ENCODE data around the gene TICRR.
"Not testable (repeated sequence)": the region's sequence is repeated elsewhere in the genome, so short reads cannot be mapped to it uniquely, and the experiment has no call there.

TICRR gene, protein sequence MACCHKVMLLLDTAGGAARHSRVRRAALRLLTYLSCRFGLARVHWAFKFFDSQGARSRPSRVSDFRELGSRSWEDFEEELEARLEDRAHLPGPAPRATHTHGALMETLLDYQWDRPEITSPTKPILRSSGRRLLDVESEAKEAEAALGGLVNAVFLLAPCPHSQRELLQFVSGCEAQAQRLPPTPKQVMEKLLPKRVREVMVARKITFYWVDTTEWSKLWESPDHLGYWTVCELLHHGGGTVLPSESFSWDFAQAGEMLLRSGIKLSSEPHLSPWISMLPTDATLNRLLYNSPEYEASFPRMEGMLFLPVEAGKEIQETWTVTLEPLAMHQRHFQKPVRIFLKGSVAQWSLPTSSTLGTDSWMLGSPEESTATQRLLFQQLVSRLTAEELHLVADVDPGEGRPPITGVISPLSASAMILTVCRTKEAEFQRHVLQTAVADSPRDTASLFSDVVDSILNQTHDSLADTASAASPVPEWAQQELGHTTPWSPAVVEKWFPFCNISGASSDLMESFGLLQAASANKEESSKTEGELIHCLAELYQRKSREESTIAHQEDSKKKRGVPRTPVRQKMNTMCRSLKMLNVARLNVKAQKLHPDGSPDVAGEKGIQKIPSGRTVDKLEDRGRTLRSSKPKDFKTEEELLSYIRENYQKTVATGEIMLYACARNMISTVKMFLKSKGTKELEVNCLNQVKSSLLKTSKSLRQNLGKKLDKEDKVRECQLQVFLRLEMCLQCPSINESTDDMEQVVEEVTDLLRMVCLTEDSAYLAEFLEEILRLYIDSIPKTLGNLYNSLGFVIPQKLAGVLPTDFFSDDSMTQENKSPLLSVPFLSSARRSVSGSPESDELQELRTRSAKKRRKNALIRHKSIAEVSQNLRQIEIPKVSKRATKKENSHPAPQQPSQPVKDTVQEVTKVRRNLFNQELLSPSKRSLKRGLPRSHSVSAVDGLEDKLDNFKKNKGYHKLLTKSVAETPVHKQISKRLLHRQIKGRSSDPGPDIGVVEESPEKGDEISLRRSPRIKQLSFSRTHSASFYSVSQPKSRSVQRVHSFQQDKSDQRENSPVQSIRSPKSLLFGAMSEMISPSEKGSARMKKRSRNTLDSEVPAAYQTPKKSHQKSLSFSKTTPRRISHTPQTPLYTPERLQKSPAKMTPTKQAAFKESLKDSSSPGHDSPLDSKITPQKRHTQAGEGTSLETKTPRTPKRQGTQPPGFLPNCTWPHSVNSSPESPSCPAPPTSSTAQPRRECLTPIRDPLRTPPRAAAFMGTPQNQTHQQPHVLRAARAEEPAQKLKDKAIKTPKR (N-terminal part only)

DNA sequence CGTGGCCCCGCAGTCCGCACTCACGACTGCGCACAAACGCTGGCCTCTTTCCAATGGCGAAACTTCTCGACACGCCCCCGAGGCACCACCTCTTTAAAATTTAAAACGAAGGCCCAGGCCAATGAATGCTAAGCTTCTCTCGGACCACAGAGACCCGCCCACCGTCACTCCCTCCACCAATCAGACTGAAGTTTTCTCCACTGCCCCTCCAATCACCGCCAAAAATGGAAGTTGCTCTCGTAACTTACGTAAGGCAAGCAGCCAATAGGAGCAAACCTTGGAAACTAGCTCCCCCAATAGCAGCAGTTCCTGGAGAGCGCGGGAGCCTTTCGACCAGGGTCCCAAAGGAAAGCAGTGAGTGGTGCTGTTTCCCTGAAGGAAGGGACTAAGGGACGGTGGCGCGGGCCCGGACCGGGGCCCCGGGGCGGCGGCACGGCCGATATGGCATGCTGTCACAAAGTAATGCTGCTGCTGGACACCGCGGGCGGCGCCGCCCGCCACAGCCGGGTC, at the start of gene TICRR:
Gene TICRR, plus strand, starts transcription at position 324 of the 510 bp plus-strand sequence. Its CDS starts 118 bp downstream, at position 442.
- DNase-seq (ENCODE audit: low read depth) = peak; percentile 84

DNA sequence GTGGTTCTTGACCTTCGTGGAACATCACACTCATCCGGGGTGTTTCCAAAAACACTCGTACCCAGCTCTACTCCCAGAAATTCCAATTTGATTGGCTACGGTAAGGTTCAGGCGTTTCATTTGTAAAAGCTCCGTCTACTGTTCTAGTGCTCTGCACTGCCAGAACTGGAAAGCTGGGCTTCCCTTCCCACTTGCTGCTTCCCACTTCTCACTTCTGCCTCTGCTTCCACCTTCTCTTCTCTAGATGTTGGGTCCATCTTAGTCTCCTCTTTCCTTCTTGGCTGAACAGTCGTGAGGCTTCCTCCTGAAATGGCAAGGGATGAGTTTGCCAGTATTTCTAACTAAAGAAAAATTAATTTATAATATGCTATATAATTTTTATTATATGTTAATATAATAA, 49.1 kb upstream of the TICRR start:
- no peak for DNase-seq (ENCODE audit: low read depth)

- no peak for DNase-seq (ENCODE audit: low read depth)
Measured at GRCh38 chr15:89526601-89527441, 48.4 kb upstream of the TICRR start.

DNA sequence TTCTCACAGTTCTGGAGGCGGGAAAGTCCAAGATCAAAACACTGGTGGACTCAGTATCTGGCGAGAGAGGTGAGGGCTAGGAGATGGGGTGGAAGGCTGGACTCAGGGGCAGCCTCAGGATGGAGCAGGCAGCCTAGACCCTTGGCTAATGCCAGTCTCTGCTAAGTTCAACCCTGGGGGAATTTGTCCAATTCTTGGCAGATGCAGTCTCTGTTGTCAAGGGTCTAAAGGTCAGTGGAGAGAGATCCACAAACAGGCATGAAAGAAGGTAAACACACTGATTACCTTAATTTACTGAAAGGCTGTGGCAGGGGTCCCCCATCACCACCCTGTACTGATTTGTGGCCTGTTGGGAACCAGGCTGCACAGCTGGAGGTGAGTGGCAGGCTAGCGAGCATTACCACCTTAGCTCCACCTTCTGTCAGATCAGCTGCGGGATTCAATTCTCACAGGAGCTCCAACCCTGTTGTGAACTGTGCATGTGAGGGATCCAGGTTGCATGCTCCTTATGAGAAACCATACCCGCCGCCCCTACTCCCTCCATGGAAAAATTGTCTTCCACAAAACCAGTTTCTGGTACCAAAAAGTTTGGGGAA, 46.4 kb upstream of the TICRR start:
- DNase-seq (ENCODE audit: low read depth) = no peak

GRCh38 chr15:89530976-89531375, 44.3 kb upstream of the TICRR start:
- no peak for DNase-seq (ENCODE audit: low read depth)

DNA sequence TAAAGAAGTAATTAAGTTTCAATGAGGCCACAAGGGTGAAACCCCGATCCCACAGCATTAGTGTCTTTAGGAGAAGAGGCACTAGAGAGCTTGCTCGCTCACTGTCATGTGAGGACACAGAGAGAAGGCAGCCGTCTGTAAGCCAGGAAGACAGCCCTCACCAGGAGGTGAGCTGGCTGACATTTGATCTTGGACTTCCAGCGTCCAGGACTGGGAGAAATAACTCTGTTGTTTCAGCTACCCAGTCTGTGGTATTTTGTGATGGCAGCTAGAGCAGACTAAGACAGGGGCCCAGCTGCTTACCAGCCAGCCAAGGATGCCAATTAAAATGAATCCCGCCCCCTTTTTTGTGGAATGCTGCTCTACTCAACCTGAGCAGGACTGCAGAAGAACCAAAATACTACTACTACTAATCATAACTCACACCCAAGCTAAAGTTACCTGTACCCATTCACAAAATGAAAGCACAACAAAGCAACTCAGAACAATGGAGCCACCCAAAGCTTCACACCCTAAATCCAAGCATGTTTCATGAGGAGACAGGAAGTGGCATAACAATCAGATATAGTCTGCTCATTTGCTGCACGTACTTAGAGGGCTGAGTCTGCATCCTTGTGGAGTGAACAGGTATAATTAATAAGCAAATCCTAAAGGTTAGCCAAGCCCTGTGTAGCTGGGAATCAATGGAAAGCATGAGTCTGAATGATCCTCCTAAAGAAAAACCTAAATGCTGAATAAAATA, 43.3 kb upstream of the TICRR start:
- no peak for DNase-seq (ENCODE audit: low read depth)

DNA sequence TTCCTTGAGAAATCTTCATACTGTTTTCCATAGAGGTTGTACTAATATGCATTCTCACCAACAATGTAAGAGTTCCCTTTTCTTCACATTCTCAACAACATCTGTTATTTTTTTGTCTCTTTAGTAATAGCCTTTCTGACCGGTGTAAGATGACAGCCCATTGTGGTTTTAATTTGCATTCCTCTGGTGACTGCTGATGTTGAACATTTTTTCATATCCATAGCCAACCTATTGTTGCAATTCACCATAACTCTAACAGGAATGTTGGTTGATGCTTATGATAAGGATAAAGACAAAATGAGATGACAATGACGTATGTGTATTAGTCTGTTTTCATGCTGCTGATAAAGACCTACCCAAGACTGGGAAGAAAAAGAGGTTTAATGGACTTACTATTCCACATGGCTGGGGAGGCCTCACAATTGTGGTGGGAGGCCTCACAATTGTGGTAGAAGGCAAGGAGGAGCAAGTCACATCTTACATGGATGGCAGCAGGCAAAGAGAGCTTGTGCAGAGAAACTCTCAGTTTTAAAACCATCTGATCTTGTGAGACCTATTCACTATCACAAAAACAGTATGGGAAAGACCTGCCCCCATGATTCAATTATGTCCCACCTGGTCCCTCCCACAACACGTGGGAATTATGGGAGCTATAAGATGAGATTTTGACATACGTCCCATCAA, 41.3 kb upstream of the TICRR start:
- DNase-seq (ENCODE audit: low read depth) = no peak

DNA sequence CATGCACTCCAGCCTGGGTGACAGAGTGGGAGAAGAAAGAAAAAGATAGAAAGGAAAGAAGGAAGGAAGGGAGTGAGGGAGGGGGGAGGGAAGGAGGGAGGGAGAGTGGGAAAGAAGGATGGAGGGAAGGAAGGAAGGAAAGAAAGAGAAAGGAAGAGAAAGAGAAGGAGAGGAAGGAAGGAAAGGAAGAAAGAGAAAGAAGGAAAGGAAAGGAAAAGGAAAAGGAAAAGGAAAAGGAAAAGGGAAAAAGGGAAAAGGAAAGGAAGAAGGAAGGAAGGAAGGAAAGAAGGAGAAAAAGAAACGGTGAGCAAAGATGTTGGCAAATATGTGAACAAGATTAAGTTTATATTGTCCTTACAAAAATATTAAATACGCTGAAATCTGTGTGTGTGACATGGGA, 36.2 kb upstream of the TICRR start:
- no peak for DNase-seq (ENCODE audit: low read depth)

GRCh38 chr15:89542369-89542768, 32.9 kb upstream of the TICRR start:
- DNase-seq (ENCODE audit: low read depth) = no peak

GRCh38 chr15:89543389-89543788, 31.9 kb upstream of the TICRR start:
- DNase-seq (ENCODE audit: low read depth) = no peak

GRCh38 chr15:89549138-89549537, 26.1 kb upstream of the TICRR start:
- DNase-seq (ENCODE audit: low read depth) = not testable (repeated sequence)

- DNase-seq (ENCODE audit: low read depth) = no peak
Measured at GRCh38 chr15:89550427-89550826, 24.8 kb upstream of the TICRR start.

DNA sequence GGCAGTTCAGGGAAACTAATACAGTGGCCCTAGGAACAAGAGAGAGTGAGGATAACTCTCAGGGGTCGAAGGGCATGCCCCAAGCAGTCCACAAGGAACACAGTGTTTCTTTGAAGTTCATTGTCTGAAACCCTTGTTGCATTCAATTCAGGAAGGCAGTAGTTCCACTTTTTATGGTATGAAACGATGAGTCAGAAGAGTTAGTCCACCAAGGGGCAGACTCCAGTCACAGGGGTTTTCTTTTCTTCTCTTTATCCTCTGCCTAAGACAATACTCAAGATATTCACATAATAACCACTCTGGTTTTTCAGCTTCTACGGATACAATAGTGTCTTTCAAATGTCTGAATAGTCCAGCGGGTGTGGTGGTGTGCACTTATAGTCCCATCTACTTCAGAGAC, 23.7 kb upstream of the TICRR start:
- no peak for DNase-seq (ENCODE audit: low read depth)

GRCh38 chr15:89553632-89554031, 21.6 kb upstream of the TICRR start:
- DNase-seq (ENCODE audit: low read depth) = no peak

GRCh38 chr15:89554247-89554646, 21.0 kb upstream of the TICRR start:
- DNase-seq (ENCODE audit: low read depth) = no peak

- DNase-seq (ENCODE audit: low read depth) = no peak
Measured at GRCh38 chr15:89555768-89556167, 19.5 kb upstream of the TICRR start.

DNA sequence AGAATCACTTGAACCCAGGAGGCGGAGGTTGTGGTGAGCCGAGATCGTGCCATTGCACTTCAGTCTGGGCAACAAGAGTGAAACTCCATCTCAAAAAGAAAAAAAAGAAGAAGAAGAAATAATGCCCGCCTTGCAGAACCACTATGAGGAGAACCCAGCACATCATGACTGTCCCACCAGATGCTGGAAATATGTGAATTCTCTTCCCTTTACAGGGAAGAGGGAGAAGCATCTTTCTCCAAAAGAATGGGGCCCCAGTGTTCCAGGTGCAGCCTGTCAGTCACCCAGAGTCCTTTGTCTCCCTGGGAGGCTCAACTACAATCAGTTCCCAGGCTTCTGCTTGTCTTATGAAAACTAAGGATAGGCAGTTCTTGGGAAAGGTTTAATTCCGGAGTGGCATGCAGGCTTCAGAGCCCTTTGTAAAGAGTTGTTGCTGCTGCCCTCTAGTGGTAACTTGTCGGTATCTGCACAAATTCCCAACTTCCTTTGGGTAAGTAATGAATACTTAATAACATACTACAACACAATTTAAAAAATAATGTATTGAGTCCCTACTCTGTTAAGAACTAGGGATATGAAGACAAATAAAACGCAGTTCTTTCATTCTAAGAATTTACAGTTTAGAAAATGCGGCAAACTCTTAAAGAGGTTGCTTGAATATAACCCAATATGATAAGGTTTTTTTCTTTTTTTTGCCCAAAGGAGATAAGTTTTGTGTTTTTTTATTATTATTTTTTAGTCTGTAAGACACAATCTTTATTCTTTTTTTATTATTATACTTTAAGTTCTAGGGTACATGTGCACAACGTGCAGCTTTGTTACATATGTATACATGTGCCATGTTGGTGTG, 18.6 kb upstream of the TICRR start:
- peak; percentile 26 for DNase-seq (ENCODE audit: low read depth)

- no peak for DNase-seq (ENCODE audit: low read depth)
Measured at GRCh38 chr15:89559769-89560264, 15.5 kb upstream of the TICRR start.

All from activated T-cell treated with anti-CD3 and anti-CD28 coated beads for 1 hour (primary cell).